COLO668 (cell line): ENCODE data around the gene KRT12.

Experiments
- DNase-seq: peaks from one replicate; lab custom pipeline; 2025; ENCODE audit not compliant: unreplicated experiment; lab: John Stamatoyannopoulos, UW

KRT12 gene

DNA sequence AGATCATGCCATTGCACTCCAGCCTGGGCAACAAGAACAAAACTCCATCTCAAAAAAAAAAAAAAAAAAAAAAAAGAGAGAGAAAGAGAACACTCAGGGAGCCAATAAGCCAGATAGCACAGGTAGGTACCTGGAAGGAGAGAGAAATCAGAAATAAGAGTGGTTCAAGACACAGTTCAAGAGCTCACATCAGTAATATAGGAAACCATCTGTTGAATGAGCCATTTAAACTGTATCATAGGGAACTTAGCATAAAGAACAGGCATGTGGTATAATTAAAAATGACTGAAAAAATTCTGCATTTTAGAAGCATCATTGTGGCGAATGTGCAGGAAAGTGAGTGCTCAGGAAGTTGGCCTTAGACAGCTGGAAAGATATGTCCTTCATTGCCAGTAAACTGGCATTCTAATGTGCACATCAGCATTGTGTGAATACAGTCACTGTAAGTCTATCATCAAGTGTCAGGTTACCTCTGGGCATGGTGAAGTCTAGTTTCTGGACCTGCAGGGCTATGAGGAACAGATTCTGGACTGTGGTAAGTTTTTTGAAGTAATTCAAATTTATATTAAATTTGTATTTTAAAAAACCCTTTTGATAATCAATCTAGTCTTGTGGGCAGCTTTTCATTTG lies 20.4 kb downstream of the KRT12 start:
- no peak for DNase-seq

DNA sequence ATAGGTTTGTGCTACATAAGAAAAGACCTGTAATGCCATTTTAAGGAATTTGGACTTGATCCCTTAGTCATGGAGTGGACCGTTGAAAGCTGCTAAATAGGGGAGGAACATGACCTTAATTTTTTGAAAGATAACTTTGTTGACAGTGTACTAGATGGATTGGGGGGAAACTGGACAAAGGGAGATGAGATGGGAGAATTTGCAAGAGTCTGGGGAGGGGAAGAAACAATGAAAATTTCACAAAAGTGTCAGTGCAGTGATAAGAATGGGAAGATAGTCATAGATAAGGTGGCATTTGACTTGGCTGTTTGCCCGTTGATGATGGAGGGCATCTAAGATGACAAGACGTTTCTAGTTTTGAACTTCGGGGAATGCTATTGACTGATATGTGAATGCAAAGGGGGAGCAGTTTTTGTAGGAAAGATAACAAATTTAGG lies 22.3 kb downstream of the KRT12 start:
- DNase-seq = no peak

DNA sequence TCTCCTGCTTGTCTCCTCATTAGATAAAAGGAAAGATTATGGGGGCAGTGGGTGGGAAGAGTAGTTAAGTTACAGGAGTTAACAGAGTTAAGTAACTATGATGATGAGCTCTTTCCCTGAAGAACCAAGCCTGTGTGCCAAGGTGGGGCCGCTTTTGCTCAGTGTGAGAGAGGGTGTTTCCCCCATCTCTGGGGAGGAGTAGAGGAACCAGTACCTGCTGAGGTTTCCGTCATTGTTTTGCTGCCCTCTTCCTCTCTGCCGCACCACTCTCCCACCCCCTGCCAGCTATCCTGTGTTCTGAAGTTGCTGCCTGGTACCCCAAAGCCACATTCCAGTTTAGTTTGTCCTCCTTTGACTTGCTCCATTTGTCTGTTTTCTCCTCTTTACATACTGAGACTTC lies 23.8 kb downstream of the KRT12 start:
- DNase-seq = no peak

DNA sequence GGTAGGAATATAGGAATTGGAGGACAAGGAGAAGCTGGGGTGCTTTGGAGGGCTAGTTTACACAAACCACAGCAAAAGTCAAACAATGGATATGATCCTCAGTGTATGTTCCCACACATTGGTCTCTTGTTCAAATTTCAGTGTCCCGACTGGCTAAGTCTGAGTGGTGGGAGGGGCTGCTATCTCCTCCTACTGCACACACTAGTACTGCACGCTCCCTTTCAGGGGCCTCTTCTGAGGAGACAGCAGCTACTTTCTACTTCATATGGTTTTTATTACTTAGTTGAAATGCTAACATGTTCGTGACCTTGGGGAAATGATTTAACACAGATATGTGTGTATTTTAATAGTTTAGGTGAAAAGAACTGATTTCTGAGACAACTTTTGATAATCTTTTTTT lies 25.8 kb downstream of the KRT12 start:
- DNase-seq = no peak

DNA sequence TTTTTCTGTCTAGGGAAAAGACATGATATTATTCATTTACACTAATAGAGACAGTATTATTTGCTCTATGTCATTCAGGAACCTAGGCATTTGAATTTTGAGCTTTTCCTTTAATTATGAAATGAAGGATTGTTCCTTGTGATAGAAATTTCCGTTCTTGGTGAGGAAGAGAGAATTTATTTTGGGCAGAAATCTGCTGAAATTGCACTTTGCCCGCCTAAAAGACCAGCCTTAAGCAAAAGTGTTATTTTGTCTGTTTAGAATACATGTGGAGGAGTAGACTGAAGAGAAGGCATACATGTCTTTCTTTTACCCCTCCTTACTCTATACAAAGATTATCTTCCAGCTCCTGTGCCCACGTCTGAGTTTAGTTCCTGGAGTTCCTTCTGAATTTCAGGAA lies 27.8 kb downstream of the KRT12 start:
- DNase-seq = no peak

DNA sequence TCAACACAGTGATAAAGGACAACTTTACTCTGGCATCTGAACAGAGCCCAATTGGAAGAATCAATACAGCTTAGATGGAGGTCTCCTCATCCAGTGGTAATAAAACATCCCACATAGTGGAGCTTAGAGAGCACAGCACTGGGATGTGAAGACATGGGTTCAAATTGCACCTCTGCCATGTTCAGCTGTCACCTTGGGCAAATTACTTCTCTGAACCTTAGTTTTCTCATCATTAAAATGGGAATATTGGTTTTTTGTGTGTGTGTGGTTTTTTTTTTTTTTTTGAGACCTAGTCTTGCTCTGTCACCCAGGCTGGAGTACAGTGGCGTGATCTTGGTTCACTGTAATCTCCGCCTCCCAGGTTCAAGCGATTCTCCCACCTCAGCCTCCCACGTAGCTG lies 31.0 kb downstream of the KRT12 start:
- DNase-seq = no peak

DNA sequence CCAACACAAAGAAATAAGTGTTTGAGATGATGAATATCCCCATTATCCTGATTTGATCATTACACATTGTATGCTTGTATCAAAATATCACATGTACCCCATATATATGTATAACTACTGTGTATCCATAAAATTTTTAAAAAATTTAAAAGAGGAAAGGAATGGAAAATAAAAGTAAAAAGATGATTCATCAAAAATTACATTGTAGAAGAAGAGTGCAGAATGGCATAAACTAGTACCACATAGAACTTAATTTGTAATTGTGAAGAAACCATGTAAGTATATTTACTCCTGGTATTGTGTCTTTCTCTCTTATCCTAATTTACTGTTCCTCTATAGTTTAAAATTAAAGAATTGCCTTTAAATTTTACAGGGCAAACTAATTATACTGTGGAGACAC lies 33.1 kb downstream of the KRT12 start:
- no peak for DNase-seq

DNA sequence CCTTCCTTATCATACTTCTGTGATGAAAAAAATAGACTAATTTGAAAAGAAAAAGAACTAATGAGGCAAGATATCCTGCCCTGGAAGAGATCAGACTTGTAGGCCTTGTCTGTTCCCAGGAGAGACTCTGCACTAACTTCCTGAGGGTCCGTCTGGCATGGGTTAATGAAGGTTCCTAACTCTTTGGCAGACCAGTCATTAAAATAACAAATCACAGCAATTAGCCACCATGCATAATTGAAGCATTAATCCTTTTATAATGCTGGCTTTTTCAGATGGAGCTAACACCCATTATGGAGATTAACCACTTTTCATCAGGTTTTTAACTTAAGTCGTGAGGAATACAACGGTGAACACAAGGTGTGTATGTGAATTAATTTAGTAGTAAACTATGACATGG lies 34.2 kb downstream of the KRT12 start:
- DNase-seq = no peak

DNA sequence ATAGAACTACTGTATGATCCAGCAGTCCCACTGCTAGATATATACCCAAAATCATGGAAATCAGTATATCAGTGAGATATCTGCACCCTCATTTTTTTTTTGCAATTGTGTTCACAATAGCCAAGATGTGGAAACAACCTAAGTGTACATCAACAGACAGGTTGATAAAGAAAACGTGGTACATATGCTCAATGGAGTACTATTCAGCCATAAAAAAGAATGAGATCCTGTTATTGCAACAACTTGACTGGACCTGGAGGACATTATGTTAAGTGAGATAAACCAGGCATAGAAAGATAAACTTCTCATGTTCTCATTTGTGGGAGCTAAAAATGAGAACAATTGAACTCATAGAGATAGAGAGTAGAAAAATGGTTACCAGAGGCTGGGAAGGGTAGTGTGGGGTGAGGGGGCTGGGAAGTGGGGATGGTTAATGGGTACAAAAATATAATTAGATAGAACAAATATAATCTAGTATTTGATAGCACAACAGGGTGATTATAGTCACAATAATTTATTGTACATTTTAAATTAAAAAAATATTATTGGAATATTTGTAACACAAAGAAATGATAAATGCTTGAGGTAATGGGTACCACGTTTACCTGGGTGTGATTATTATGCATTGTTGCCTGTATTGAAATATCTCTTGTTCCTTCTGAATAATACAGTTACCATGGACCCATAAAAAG lies 36.8 kb downstream of the KRT12 start:
- DNase-seq = no peak

DNA sequence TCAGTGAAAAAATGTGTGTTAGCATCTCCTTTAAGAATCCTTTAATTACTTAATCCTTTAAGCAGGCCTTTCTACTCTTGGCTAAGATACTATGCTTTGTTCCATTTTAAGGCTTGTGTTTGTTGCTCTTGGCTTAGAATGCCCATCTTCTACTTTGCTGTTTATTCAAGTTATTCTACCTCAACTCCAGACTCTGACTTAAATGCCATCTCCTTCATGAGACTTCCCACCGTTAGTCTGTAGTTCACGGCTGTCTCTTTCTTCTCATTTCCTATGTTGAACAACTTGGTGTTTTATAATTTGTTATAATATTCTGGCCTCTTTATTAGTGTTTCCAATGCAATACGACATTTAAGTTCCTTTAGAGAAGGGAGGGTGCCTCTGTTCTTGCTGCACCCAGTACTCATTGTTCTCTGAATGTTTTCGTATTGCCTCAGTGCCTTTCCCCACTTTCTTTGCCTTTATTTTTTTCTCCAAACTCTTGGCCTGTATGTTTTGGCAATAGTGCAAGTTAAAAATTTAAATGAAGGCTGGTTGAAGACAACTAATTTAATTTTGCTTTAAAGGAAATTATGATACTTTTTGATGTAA lies 38.5 kb downstream of the KRT12 start:
- DNase-seq = no peak

DNA sequence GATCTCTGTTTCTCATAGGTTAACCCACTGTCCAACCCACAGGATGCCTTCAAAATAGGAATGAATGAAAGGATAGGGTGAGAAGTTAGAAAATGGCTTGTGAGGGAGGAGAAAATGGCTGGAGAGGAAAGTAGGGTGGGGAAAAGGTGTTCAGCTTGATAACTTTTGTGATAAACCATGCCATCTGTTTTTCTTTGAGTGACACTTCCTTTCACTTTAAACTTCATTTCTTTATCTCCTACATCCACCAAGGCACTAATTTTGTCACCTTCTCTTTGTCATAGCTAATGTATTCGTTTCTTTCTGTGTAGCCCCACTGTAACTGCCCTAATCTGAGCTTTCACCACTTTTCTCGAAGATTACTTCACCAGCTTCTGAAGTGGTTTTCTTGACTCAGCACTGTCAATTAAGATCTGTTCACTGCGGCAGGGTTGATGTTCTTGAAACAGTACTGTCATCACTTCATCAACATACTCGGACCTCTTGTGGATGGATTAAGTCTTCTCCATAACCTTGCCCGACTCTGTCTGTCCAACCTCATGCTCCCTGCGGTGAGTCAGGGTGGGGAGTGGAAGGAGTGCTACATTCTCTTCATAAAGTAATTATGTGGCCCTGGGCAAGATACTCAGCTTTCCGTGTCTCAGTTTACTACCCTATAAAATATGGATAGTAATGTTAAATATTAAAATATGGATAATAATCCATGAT lies 39.1 kb downstream of the KRT12 start:
- DNase-seq = no peak

DNA sequence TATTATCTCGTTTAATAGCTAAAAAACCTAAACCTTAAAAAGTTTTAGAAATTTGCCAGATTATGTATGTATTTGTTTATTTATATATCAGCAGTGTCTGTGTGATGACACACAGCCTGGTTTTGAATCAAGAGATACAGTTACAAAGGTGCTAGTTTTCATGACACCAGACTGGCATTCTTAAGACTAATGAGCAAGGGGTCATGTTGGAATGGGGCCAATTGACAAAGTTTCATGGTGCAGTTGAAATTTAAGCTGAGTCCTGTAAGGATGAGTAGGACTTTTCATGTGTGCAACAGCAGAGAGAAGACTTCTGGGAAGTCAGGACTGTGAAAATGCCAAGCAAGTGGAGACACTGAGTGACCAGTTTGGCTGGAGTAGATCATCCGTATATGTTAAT lies 41.4 kb downstream of the KRT12 start:
- no peak for DNase-seq

DNA sequence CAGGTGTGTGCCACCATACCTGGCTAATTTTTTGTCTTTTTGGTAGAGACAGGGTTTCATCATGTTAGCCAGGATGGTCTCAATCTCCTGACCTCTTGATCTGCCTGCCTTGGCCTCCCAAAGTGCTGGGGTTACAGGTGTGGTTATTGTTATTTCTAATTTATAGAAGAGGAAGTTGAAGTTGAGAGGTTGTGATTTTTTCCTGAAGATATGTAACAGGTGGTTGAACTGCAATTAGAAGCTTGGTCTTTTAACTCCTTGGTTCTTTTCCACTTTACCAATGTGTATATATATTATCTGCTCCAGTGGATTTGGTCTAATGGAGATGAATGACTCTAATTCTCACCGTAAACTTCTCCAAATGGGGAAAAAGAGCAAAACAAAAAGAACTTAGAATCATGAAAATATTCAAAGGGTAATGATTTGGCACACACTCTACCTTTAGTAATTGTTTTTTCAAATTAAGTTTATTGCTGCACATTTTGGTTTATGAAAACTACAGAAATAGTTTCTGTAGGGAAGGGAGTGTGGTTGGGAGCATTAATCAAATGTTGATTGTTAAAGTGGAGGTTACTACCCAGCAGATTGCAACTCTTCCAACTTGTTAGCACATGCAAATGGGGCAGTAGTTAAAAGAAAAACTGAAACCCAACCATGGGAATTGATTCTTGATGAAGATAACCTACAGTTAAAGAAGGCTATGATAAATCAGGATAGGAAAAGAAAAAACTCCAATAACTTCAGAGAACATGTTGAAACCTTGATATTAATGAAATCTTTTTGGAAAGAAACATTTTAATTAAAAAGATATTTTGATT lies 42.8 kb downstream of the KRT12 start:
- DNase-seq = no peak

DNA sequence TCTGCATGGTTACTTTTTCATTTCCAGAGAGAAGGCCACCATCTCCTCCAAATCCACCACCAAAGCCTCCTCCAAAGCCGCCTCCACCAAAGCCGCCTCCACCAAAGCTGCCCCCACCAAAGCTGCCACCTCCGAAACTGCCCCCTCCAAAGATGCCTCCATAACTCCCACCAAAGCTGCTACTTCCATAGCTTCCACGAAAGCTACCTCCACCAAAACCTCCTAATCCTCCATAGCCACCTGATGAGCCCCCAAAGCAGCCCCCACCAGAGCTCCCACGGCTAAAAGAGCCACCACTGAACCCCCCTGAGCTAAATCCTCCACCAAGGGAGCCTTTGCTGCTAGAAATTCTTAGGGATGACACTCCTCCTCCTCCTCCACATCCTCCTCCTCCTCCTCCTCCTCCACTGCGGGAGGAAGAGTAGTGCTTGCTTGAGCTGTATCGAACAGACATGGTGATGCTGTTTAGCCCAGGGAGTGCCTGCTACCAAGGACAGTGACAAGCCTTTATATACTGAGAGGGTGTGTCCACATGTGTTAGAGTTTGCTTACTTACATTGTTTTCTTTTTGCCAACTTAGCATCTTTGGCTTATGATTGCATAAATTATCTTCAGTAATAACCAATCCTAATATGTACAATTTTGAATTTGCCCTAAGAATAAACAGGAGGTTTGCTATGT lies 44.8 kb downstream of the KRT12 start, which contains the start of gene KRT10:
KRT10 (minus strand) TSS at position 483 of the 681 bp plus-strand sequence; CDS start at position 454, 29 bp downstream.
- DNase-seq = no peak

DNA sequence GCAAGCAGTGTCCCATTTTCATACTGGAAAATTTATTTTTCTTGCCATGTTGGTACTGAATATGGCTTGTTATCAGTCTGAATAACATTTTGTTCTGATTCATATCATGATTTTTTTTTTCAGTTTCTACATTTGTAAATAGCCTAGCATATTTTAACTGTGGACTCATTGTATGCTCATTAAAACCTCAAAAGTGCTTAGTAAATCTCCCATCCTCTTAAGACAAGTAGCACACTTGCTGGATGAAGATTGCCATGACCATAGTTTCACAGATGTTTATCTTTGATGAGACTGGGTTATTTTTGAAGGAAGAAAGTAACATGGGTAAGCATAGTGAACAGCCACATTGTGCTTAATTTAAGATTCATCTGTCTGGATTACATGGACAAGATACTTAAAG lies 45.5 kb downstream of the KRT12 start:
- no peak for DNase-seq

DNA sequence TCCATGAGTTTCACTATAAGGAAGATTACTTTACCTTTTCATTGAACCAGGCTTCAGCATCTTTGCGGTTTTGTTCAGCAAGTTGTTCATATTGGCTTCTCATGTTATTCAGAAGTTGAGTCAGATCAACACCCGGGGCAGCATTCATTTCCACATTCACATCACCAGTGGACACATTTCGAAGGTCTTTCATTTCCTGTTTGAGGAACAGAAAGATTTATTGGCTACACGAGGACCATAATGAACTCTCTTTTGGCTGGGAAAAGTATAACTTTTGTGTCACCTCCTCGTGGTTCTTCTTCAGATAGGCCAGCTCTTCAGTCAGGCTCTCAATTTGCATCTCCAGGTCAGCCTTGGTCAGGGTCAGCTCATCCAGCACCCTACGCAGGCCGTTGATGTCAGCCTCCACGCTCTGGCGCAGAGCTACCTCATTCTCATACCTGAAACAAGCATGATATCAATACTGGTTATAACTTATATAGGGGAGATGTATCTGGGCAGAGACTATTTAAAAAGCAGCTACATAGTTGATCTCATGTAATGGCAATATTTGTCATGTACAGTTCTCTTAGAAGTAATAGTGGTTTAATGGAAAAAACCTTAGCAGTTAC lies 46.7 kb downstream of the KRT12 start:
- DNase-seq = no peak

DNA sequence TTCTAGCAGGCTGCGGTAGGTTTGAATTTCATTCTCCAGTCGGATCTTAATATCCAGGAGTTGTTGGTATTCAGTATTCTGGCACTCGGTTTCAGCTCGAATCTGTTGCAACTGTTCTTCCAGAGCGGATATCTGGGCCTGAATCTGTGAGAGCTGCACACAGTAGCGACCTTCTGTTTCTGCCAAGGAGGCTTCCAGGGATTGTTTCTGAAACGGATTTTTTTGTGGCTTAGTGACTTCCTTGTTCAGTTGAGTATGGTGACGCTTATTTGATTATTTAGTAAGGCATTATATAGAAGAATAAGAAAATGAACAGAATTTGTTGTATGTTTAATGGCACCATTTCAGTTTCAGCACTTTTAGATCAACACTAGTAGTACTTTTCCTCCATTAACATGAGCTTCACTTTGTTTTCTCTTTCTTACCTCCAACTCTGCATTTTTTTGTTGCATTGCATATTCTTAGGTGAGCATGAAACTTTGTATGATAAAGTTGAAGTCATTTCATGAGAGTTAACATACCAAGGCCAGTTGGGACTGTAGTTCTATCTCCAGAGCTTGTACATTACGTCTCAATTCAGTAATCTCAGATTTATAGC lies 47.4 kb downstream of the KRT12 start:
- no peak for DNase-seq

DNA sequence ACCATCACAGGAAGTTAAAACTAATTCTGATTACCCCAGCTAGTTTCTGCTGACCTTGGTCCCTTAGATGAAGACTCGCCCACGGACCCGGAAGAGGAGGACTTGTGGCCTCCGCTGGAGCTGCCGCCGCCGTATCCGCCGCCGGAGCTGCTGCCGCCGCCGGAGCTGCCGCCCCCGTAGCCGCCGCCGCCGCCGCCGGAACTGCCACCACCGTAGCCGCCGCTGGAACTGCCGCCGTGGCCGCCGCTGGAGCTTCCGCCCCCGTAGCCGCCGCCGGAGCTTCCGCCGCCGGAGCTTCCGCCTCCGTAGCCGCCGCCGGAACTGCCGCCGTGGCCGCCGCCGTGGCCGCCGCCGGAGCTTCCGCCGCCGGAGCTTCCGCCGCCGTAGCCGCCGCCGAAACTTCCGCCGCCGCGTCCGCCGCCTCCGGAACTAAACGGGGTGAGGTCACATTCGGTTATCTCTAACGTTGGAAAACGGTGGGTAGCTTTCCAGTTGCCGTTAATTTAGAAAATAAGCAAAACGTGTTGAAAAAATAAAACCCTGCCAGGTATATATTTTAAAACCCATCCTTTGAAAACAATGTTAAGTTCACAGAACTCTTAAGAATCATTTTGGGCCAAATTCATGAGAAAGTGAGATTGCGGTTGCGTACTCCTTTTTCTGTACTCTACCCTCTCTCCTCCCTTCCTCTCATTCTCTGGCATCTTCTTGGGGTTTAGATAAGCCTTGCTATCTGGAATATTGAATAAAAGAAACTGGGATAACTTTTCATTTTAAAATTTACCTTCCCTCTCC lies 48.1 kb downstream of the KRT12 start:
- peak; percentile 76 for DNase-seq

DNA sequence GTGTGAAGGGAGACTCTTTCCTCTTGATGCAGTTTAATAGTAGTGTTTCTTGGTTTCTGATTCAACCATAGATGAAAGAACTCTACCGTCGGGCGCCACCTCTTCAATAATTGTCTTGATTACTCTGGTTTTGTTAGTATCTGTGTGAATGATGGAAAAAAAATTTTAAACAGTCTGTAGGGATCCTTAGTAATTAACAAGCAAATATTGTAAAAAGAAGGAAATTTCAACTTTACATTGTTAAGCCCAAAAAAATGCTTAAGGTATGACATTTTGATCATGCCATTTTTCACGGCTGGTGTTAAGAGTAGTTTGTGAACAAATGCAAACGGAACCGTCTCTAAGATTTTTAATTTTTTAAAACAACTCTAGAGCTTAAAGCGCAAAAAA lies 48.7 kb downstream of the KRT12 start:
- DNase-seq = no peak
